K562 (cell line): ENCODE measurements around the gene ACTL6A. TPM values are rescaled to one million over a fixed set of nuclear protein-coding genes. Genes with fewer than 3 reads are reported as not detected.

ENCODE experiments used
- CBFB ChIP-seq: sonication (generic); formaldehyde crosslinking; IDR thresholded peaks from 2 replicates; pipeline ENCODE4 v1.4.0; 2020; ENCODE audit warnings: mild to moderate bottlenecking, missing genetic modification reagents
- CCAR2 ChIP-seq: fragments of 200-400 bp; formaldehyde crosslinking; IDR thresholded peaks from 2 replicates; pipeline ENCODE4 v1.6.1; 2017; ENCODE audit warnings: mild to moderate bottlenecking, low read depth, low read length
- CHD4 ChIP-seq: fragments of 200-600 bp; sonication (generic); IDR thresholded peaks from 3 replicates; pipeline ENCODE4 v1.6.1; 2012; ENCODE audit warnings: low read depth, mild to moderate bottlenecking, mixed read lengths, low read length, inconsistent platforms; ENCODE audit not compliant: insufficient read depth, insufficient replicate concordance, poor library complexity, severe bottlenecking
- DPF2 ChIP-seq: fragments of 450-650 bp; IDR thresholded peaks from 2 replicates; pipeline ENCODE4 v1.6.1; 2016
- EP400 ChIP-seq: fragments of 450-650 bp; IDR thresholded peaks from 2 replicates; pipeline ENCODE4 v1.6.1; 2017; ENCODE audit warnings: antibody characterized with exemption, mild to moderate bottlenecking, moderate library complexity
- FOSL1 ChIP-seq: fragments of 200-800 bp; sonication (Bioruptor generic); conservative IDR thresholded peaks from 2 replicates; pipeline ENCODE4 v1.6.1; 2016; ENCODE audit warnings: missing genetic modification characterization, missing compliant biosample characterization
- HBP1 ChIP-seq: fragments of 450-650 bp; formaldehyde crosslinking; IDR thresholded peaks from 2 replicates; pipeline ENCODE4 v1.4.0; 2022; ENCODE audit warnings: missing genetic modification characterization
- MCM2 ChIP-seq: fragments of 450-650 bp; IDR thresholded peaks from 2 replicates; pipeline ENCODE4 v1.6.1; 2017; ENCODE audit warnings: low read depth, mild to moderate bottlenecking
- MTA2 ChIP-seq: fragments of 450-650 bp; IDR thresholded peaks from 2 replicates; pipeline ENCODE4 v1.6.1; 2016; ENCODE audit warnings: low read depth
- NCOA4 ChIP-seq: fragments of 450-650 bp; IDR thresholded peaks from 2 replicates; pipeline ENCODE4 v1.6.1; 2018; ENCODE audit warnings: mild to moderate bottlenecking; ENCODE audit not compliant: partially characterized antibody
- NCOA6 ChIP-seq: fragments of 450-650 bp; IDR thresholded peaks from 2 replicates; pipeline ENCODE4 v1.6.1; 2017; ENCODE audit warnings: mild to moderate bottlenecking
- NFXL1 ChIP-seq: fragments of 450-650 bp; formaldehyde crosslinking; IDR thresholded peaks from 2 replicates; pipeline ENCODE4 v1.4.0; 2021; ENCODE audit warnings: mild to moderate bottlenecking
- OTX1 ChIP-seq: fragments of 450-650 bp; formaldehyde crosslinking; IDR thresholded peaks from 2 replicates; pipeline ENCODE4 v1.4.0; 2022; ENCODE audit warnings: mild to moderate bottlenecking
- PHTF2 ChIP-seq: fragments of 250-450 bp; sonication (Bioruptor Pico); IDR thresholded peaks from 2 replicates; pipeline ENCODE4 v1.5.0; 2021; ENCODE audit warnings: mild to moderate bottlenecking
- PRMT5 ChIP-seq: sonication (generic); formaldehyde crosslinking; IDR thresholded peaks from 2 replicates; pipeline ENCODE4 v1.5.0; 2020; ENCODE audit warnings: missing genetic modification reagents
- SIN3B ChIP-seq: fragments of 450-650 bp; IDR thresholded peaks from 2 replicates; pipeline ENCODE4 v1.6.1; 2017; ENCODE audit warnings: low read depth, mild to moderate bottlenecking, moderate library complexity
- SMARCB1 ChIP-seq: IDR thresholded peaks from 2 replicates; pipeline ENCODE4 v1.6.1; 2011; ENCODE audit warnings: improper control_type of control experiment, low read depth; ENCODE audit not compliant: insufficient read length
- SMARCE1 ChIP-seq: fragments of 450-650 bp; IDR thresholded peaks from 2 replicates; pipeline ENCODE4 v1.7.1; 2016; ENCODE audit warnings: mild to moderate bottlenecking
- TBL1XR1 ChIP-seq, 2 experiments: IDR thresholded peaks; 2 replicates each; pipeline ENCODE4 v1.6.1; 2012; ENCODE audit warnings: improper control_type of control experiment in 2 of 2, low read length in 2 of 2, mild to moderate bottlenecking in 1 of 2
- TCFL5 ChIP-seq: fragments of 250-450 bp; sonication (Bioruptor Pico); conservative IDR thresholded peaks from 2 replicates; pipeline ENCODE4 v1.6.1; 2021; ENCODE audit warnings: mild to moderate bottlenecking, moderate library complexity, matching md5 sums
- U2AF2 ChIP-seq: fragments of 200-400 bp; formaldehyde crosslinking; optimal IDR thresholded peaks from 2 replicates; pipeline ENCODE3; 2017; ENCODE audit warnings: low read depth, mild to moderate bottlenecking, low read length
- XRCC3 ChIP-seq: fragments of 450-650 bp; IDR thresholded peaks from 2 replicates; pipeline ENCODE4 v1.6.1; 2017; ENCODE audit warnings: mild to moderate bottlenecking, moderate library complexity
- ZBTB7A ChIP-seq: IDR thresholded peaks from 2 replicates; pipeline ENCODE4 v1.6.1; 2011; ENCODE audit warnings: low read depth, mild to moderate bottlenecking, low read length, moderate library complexity, borderline replicate concordance; ENCODE audit not compliant: control insufficient read depth
- ZNF398 ChIP-seq: fragments of 250-450 bp; sonication (Bioruptor Pico); IDR thresholded peaks from 2 replicates; pipeline ENCODE4 v1.8.0; 2021; ENCODE audit warnings: moderate library complexity, mild to moderate bottlenecking, inconsistent platforms
- polyA plus RNA-seq, 8 experiments: library from polyadenylated mRNA; depleted of rRNA in 4 of 8; stranded (reverse) in 5 of 8; unstranded in 3 of 8; fragments of >200 nt; fragmentation: Nextera tagmentation in 2 of 8; fragmentation: Illumina TruSeq in 1 of 8; extraction: Ambion mirVana in 2 of 8; extraction: Trizol in 1 of 8; gene quantifications; 2 replicates each; pipeline versions ENCODE4 v1.2.1 to v1.2.3, GENCODE V29; 2011 to 2014; ENCODE audit warnings: inconsistent platforms in 1 of 8, missing spikeins in 1 of 8
- total RNA-seq, 7 experiments: library from RNA; depleted of rRNA in 6 of 7; stranded (reverse); fragments of >200 nt in 6 of 7; fragmentation: Illumina TruSeq in 2 of 7; extraction: Trizol in 2 of 7; gene quantifications; 2 replicates each; pipeline versions ENCODE4 v1.2.1 to v1.2.3, GENCODE V29; 2011 to 2021; ENCODE audit warnings: low replicate concordance in 1 of 7

Gene ACTL6A
- total and polyA plus RNA-seq, 9 of the 15 experiments (the other 6 are each of a cell fraction or from before 2014, with no cell fraction given) = 107 to 243 (median 157) TPM

- TF ChIP-seq NCOA4 (no peak), NFXL1 (no peak), DPF2 (peak; percentile 98), EP400 (peak; percentile 37), PHTF2 (CRISPR knock-in tag) (no peak), OTX1 (CRISPR knock-in tag) (no peak), XRCC3 (no peak), U2AF2 (no peak), FOSL1 (tag) (peak; percentile 97), TCFL5 (CRISPR knock-in tag) (no peak), NCOA6 (peak; percentile 51; the same call in 1 of the 2 replicates), MCM2 (no peak), SIN3B (no peak), CHD4 (no peak), TBL1XR1 (IDR thresholded peaks at IDR 0.05; ENCODE audit: low read length in 2 of 2) (peak in 1 of 2 experiments; percentile 76; a peak in 1 of 4 replicates), ZNF398 (CRISPR knock-in tag) (no peak), MTA2 (peak; percentile 88), PRMT5 (CRISPR knock-in tag) (no peak), ZBTB7A (no peak), HBP1 (CRISPR knock-in tag) (no peak), CCAR2 (no peak), SMARCB1 (peak; percentile 82), SMARCE1 (peak; percentile 96), CBFB (CRISPR knock-in tag) (no peak)
These were observed 52.9 kb downstream of the ACTL6A start (continued) for GRCh38 chr3:179615458-179616173.
